ENCODE results near the gene HPDL. TPM values are rescaled to one million over a fixed set of nuclear protein-coding genes. Genes with fewer than 3 reads are reported as not detected.

HPDL gene
- total and polyA plus RNA-seq, 2 of the 4 experiments (the other 2 are of a cell fraction): 0.54 to 1.1 TPM

- no peak overlapping the region for H3K4me3 ChIP-seq (ENCODE audit: insufficient read depth, low read depth, low read length)
- no peak overlapping the region for H3K14ac ChIP-seq (replicated peaks; ENCODE audit: low read depth, low read length)
- H2BK15ac ChIP-seq (ENCODE audit: low read depth, low read length): no peak overlapping the region
- intact Hi-C loops (cut with micrococcal nuclease): no loop called here
- TF ChIP-seq MAZ (IDR thresholded peaks at IDR 0.05; ENCODE audit: borderline replicate concordance, low read depth, low read length): no peak
- TF ChIP-seq NFE2L2 (IDR thresholded peaks at IDR 0.05; ENCODE audit: low read depth, low read length): no peak
- TF ChIP-seq, protein P1, sequence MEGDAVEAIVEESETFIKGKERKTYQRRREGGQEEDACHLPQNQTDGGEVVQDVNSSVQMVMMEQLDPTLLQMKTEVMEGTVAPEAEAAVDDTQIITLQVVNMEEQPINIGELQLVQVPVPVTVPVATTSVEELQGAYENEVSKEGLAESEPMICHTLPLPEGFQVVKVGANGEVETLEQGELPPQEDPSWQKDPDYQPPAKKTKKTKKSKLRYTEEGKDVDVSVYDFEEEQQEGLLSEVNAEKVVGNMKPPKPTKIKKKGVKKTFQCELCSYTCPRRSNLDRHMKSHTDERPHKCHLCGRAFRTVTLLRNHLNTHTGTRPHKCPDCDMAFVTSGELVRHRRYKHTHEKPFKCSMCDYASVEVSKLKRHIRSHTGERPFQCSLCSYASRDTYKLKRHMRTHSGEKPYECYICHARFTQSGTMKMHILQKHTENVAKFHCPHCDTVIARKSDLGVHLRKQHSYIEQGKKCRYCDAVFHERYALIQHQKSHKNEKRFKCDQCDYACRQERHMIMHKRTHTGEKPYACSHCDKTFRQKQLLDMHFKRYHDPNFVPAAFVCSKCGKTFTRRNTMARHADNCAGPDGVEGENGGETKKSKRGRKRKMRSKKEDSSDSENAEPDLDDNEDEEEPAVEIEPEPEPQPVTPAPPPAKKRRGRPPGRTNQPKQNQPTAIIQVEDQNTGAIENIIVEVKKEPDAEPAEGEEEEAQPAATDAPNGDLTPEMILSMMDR (conservative IDR thresholded peaks at IDR 0.05; ENCODE audit: low read depth, low read length): no peak
- TF ChIP-seq RFX5 (IDR thresholded peaks at IDR 0.05; ENCODE audit: low read depth, low read length): no peak
- no peak for TF ChIP-seq RCOR1 (IDR thresholded peaks at IDR 0.05; ENCODE audit: insufficient replicate concordance, low read length)
- TF ChIP-seq USF2 (IDR thresholded peaks at IDR 0.05; ENCODE audit: low read depth, low read length): no peak
- no peak for TF ChIP-seq MAFK (IDR thresholded peaks at IDR 0.05; ENCODE audit: low read depth, low read length)
- TF ChIP-seq CHD1 (IDR thresholded peaks at IDR 0.05; ENCODE audit: low read depth, low read length): no peak
- TF ChIP-seq FOS (IDR thresholded peaks at IDR 0.05; ENCODE audit: low read depth, low read length): no peak
- no peak for TF ChIP-seq SMC3 (IDR thresholded peaks at IDR 0.05; ENCODE audit: low read depth, low read length)
- TF ChIP-seq BHLHE40 (IDR thresholded peaks at IDR 0.05; ENCODE audit: low read depth, low read length): no peak
- no peak for TF ChIP-seq RAD21 (IDR thresholded peaks at IDR 0.05; ENCODE audit: low read length)
- no peak for TF ChIP-seq MXI1 (IDR thresholded peaks at IDR 0.05; ENCODE audit: borderline replicate concordance, low read depth, low read length)
- H3K4me1 ChIP-seq (ENCODE audit: control insufficient read depth, insufficient read depth, low read length): peaks cover 3% of the 10 kb centered on the region; the same call in 1 of the 2 replicates
- H4K20me1 ChIP-seq (ENCODE audit: insufficient read depth, low read length): no peaks in the 10 kb centered on the region; the same call in 1 of the 2 replicates
- ChIA-PET CTCF (no interaction called here), POLR2A (ENCODE audit: unreplicated experiment) (no interaction called here)
- H3K23ac ChIP-seq (ENCODE audit: low read depth, low read length): 0 out of 2 replicates have a peak overlapping the region, but pooled peaks have one; percentile 16
- H3K9ac ChIP-seq (ENCODE audit: low read depth, low read length): no peak overlapping the region
- no peaks in the 10 kb centered on the region for H3K9me3 ChIP-seq (ENCODE audit: control insufficient read depth, insufficient read depth, low read length)
- no peak overlapping the region for H3K56ac ChIP-seq (ENCODE audit: extremely low read depth, insufficient read depth, low read length)
- no peak overlapping the region for H4K91ac ChIP-seq (ENCODE audit: insufficient read depth, low read depth, low read length)
- DNase-seq (peak; percentile 16), ATAC-seq (ENCODE audit: low read depth) (no peak)
- no peak overlapping the region for H3K4me2 ChIP-seq (ENCODE audit: low read depth, low read length)
- H4K8ac ChIP-seq (ENCODE audit: low read depth in 2 of 2, low read length in 2 of 2): no peak overlapping the region
- no peak overlapping the region for H2AK5ac ChIP-seq (ENCODE audit: low read depth, low read length)
- H2BK20ac ChIP-seq (ENCODE audit: low read depth, low read length): no peak overlapping the region
- H3K18ac ChIP-seq (ENCODE audit: low read depth, low read length): no peak overlapping the region
- H3K4ac ChIP-seq (ENCODE audit: low read depth, low read length): no peak overlapping the region
- no TSS peak for BruUV-seq (replicated peaks)
- peaks cover 6 to 16% of the 10 kb centered on the region in 2 experiments; a peak in 3 of 4 replicates for H3K79me1 ChIP-seq (ENCODE audit: low read depth in 1 of 2, low read length in 2 of 2)
- peaks cover 17% of the 10 kb centered on the region for H3K36me3 ChIP-seq (ENCODE audit: control insufficient read depth, insufficient read depth, low read length)
- dilution Hi-C loops (cut with HindIII; ENCODE audit: low sequenced_read_pairs, unreplicated experiment): no loop called here
- H2BK5ac ChIP-seq (ENCODE audit: low read depth, low read length, poor library complexity, severe bottlenecking): no peak overlapping the region
- no peak overlapping the region for H2AFZ ChIP-seq (replicated peaks; ENCODE audit: low read length, poor library complexity)
- H3K27ac ChIP-seq (ENCODE audit: insufficient read depth, low read length): no peak overlapping the region
- WGBS, 2 experiments (ENCODE audit: extremely low coverage in 2 of 2, insufficient read length in 1 of 2): 67% methylated on average over 5 of the region's 9 CpGs; no CpG with 5 or more reads in 1 of the 2 experiments
- in situ Hi-C loops (cut with MboI; ENCODE audit: low sequenced_read_pairs): no loop called here
- no peaks in the 10 kb centered on the region for H3K27me3 ChIP-seq (ENCODE audit: control insufficient read depth, insufficient read depth, low read length)
- H2AK9ac ChIP-seq (replicated peaks; ENCODE audit: low read depth, low read length, poor library complexity): no peak overlapping the region
- H3K9me1 ChIP-seq (ENCODE audit: insufficient read depth, low read length): peaks cover 6% of the 10 kb centered on the region
- H2BK120ac ChIP-seq (ENCODE audit: low read depth, low read length): no peak overlapping the region
- H4K5ac ChIP-seq (ENCODE audit: low read depth, low read length): no peak overlapping the region
These were observed 7.9 kb downstream of the HPDL start for GRCh38 chr1:45334308-45335245.

Measured in IMR-90 (cell line).